ENCODE measurements around the gene SERINC5.
"Not testable (repeated sequence)": the region's sequence is repeated elsewhere in the genome, so short reads cannot be mapped to it uniquely, and the experiment has no call there.

SERINC5 gene

GRCh38 chr5:80159133-80159815, 96.6 kb downstream of the SERINC5 start:
- no peak for TF ChIP-seq CTCF (conservative IDR thresholded peaks at IDR 0.05; ENCODE audit: low read depth, low read length)
- DNase-seq (ENCODE audit: low read depth): no peak
- no peak overlapping the region for H3K4me3 ChIP-seq (ENCODE audit: low read length)

GRCh38 chr5:80156156-80156555, 99.7 kb downstream of the SERINC5 start:
- DNase-seq (ENCODE audit: low read depth): no peak
- no peak overlapping the region for H3K4me3 ChIP-seq (ENCODE audit: low read length)
- no peak for TF ChIP-seq CTCF (conservative IDR thresholded peaks at IDR 0.05; ENCODE audit: low read depth, low read length)

GRCh38 chr5:80154749-80155148, 101.1 kb downstream of the SERINC5 start:
- no peak overlapping the region for H3K4me3 ChIP-seq (ENCODE audit: low read length)
- no peak for DNase-seq (ENCODE audit: low read depth)
- no peak for TF ChIP-seq CTCF (conservative IDR thresholded peaks at IDR 0.05; ENCODE audit: low read depth, low read length)

GRCh38 chr5:80154289-80154688, 101.6 kb downstream of the SERINC5 start:
- DNase-seq (ENCODE audit: low read depth); H3K4me3 ChIP-seq (ENCODE audit: low read length): not testable (repeated sequence)

GRCh38 chr5:80153586-80154126, 102.2 kb downstream of the SERINC5 start:
- no peak overlapping the region for H3K4me3 ChIP-seq (ENCODE audit: low read length)
- TF ChIP-seq CTCF (conservative IDR thresholded peaks at IDR 0.05; ENCODE audit: low read depth, low read length): no peak
- no peak for DNase-seq (ENCODE audit: low read depth)

- H3K4me3 ChIP-seq (ENCODE audit: low read length): no peak overlapping the region
- TF ChIP-seq CTCF (conservative IDR thresholded peaks at IDR 0.05; ENCODE audit: low read depth, low read length): no peak
Observed at GRCh38 chr5:80152778-80153177, 103.1 kb downstream of the SERINC5 start.

GRCh38 chr5:80151890-80152289, 104.0 kb downstream of the SERINC5 start:
- TF ChIP-seq CTCF (conservative IDR thresholded peaks at IDR 0.05; ENCODE audit: low read depth, low read length): no peak
- no peak overlapping the region for H3K4me3 ChIP-seq (ENCODE audit: low read length)
- DNase-seq (ENCODE audit: low read depth): no peak

More at GRCh38 chr5:80152778-80153177, 103.1 kb downstream of the SERINC5 start:
- no peak for DNase-seq (ENCODE audit: low read depth)

All from retinal pigment epithelial cell (primary cell).